GM12878 (cell line): ENCODE measurements around the gene PPIB. TPM values are rescaled to one million over a fixed set of nuclear protein-coding genes. Genes with fewer than 3 reads are reported as not detected.

Source experiments
- ATAC-seq: fragments of 200-7000 bp; cut with Tn5 transposase; 3 replicates; pipeline ENCODE4 v1.9.1; 2020; ENCODE audit warnings: mild to moderate bottlenecking, moderate library complexity
- BruUV-seq: library from RNA; stranded (reverse); fragments of 400-500 nt; replicated peaks from 2 replicates; lab custom pipeline; 2021; lab: Mats Ljungman, UMichigan
- CTCF ChIA-PET: fragments of 300-600 bp; sonication (Branson Sonifier 250); formaldehyde crosslinking; extraction: SDS; loops from one replicate; lab custom pipeline; 2021; ENCODE audit warnings: inconsistent platforms; lab: Yijun Ruan, JAX
- POLR2A ChIA-PET: fragments of 350-600 bp; formaldehyde crosslinking; extraction: SDS; loops from one replicate; lab custom pipeline; 2021; ENCODE audit warnings: inconsistent platforms; lab: Charles Lee
- RAD21 ChIA-PET: fragments of 300-600 bp; sonication (Branson Sonifier 250); formaldehyde crosslinking; loops from one replicate; lab custom pipeline; 2023; ENCODE audit warnings: antibody characterized with exemption; ENCODE audit not compliant: unreplicated experiment; lab: Charles Lee
- SMC1A ChIA-PET: fragments of 300-600 bp; sonication (Branson Sonifier 250); formaldehyde crosslinking; loops from one replicate; lab custom pipeline; 2023; ENCODE audit not compliant: unreplicated experiment, uncharacterized antibody; lab: Charles Lee
- DNase-seq: peaks from one replicate; pipeline ENCODE4 v3.0.0-alpha.2; 2011; ENCODE audit warnings: low read depth, low spot score
- FAIRE-seq: peaks from 3 replicates; lab custom pipeline; 2011; peaks lifted over from hg19 to GRCh38; lab: Jason Lieb, UNC
- H2AFZ ChIP-seq: 2 replicates; pipeline ENCODE4 v1.6.0; 2011; ENCODE audit warnings: low read depth, low read length, control low read depth; ENCODE audit not compliant: control insufficient read depth
- H3K27ac ChIP-seq: 2 replicates; pipeline ENCODE4 v1.5.1; 2011; ENCODE audit warnings: control low read depth; ENCODE audit not compliant: control insufficient read depth, insufficient read depth
- H3K27me3 ChIP-seq, 2 experiments: replicated peaks in 1 of 2; 2 replicates each; pipeline versions ENCODE4 v1.6.0 to v1.6.1; 2011; ENCODE audit warnings: low read length in 1 of 2; ENCODE audit not compliant: control insufficient read depth in 2 of 2, insufficient read depth in 2 of 2
- H3K36me3 ChIP-seq, 2 experiments: 2 replicates each; pipeline ENCODE4 v1.5.1; 2011; ENCODE audit warnings: low read length in 1 of 2; ENCODE audit not compliant: control insufficient read depth in 2 of 2, insufficient read depth in 2 of 2
- H3K4me1 ChIP-seq: 2 replicates; pipeline ENCODE4 v1.6.1; 2011; ENCODE audit warnings: mild to moderate bottlenecking, low read length, moderate library complexity, mixed read lengths; ENCODE audit not compliant: control insufficient read depth, insufficient read depth
- H3K4me2 ChIP-seq: 2 replicates; pipeline ENCODE4 v1.6.0; 2011; ENCODE audit warnings: control low read depth; ENCODE audit not compliant: control insufficient read depth, insufficient read depth
- H3K4me3 ChIP-seq: fragments of 200-600 bp; sonication (generic); 2 replicates; pipeline ENCODE4 v1.5.1; 2016
- H3K79me2 ChIP-seq: 2 replicates; pipeline ENCODE4 v1.6.0; 2011; ENCODE audit warnings: low read length; ENCODE audit not compliant: control insufficient read depth, insufficient read depth
- H3K9ac ChIP-seq: 2 replicates; pipeline ENCODE4 v1.8.0; 2011; ENCODE audit warnings: low read length, control low read depth, mixed read lengths; ENCODE audit not compliant: control insufficient read depth, insufficient read depth
- H3K9me3 ChIP-seq: replicated peaks from 3 replicates; pipeline ENCODE4 v1.5.1; 2011; ENCODE audit warnings: mild to moderate bottlenecking, low read length; ENCODE audit not compliant: control insufficient read depth, insufficient read depth
- H4K20me1 ChIP-seq: 2 replicates; pipeline ENCODE4 v1.6.0; 2011; ENCODE audit not compliant: control insufficient read depth, insufficient read depth
- ATF7 ChIP-seq: fragments of 450-650 bp; IDR thresholded peaks from 2 replicates; pipeline ENCODE4 v1.6.1; 2016; ENCODE audit warnings: low read depth, mild to moderate bottlenecking
- CBX5 ChIP-seq: sonication (generic); IDR thresholded peaks from 2 replicates; pipeline ENCODE4 v1.6.1; 2016; ENCODE audit warnings: low read depth, moderate library complexity, mild to moderate bottlenecking, inconsistent platforms
- POLR2AphosphoS5 ChIP-seq: IDR thresholded peaks from 2 replicates; pipeline ENCODE4 v1.6.1; 2011; ENCODE audit warnings: mild to moderate bottlenecking, low read length, inconsistent platforms
- WGBS: methylation state at CpG from one replicate; pipeline ENCODE4 v1.1.6; 2016; ENCODE audit warnings: low lambda C conversion rate; ENCODE audit not compliant: insufficient replicate concordance, insufficient coverage; ENCODE audit errors: missing lambda C conversion rate; 5-methylcytosine and 5-hydroxymethylcytosine counted together
- in situ Hi-C: fragments of 300-500 bp; cut with MboI; formaldehyde crosslinking; loops from 9 replicates; pipeline ENCODE4 v1.14.3; 2018; ENCODE audit warnings: mixed read lengths
- intact Hi-C: fragments of 100-400 bp; cut with micrococcal nuclease; formaldehyde crosslinking; loops from one replicate; pipeline ENCODE4 v1.14.2; 2022; ENCODE audit not compliant: unreplicated experiment
- polyA plus RNA-seq, 11 experiments: library from polyadenylated mRNA; depleted of rRNA in 4 of 11; unstranded in 6 of 11; stranded (reverse) in 5 of 11; fragments of >200 nt; fragmentation: Nextera tagmentation in 4 of 11; fragmentation: Illumina TruSeq in 1 of 11; extraction: Ambion mirVana in 4 of 11; extraction: Trizol in 1 of 11; gene quantifications; 1 replicate in 1 of 11; 2 replicates in 10 of 11; pipeline versions ENCODE4 v1.2.1 to v1.2.3, GENCODE V29; 2011 to 2016; ENCODE audit warnings: inconsistent platforms in 2 of 11, missing spikeins in 2 of 11, low read depth in 1 of 11
- total RNA-seq, 4 experiments: library from RNA; depleted of rRNA in 3 of 4; stranded (reverse); fragments of >200 nt in 3 of 4; fragmentation: Illumina TruSeq in 1 of 4; extraction: Trizol in 1 of 4; gene quantifications; 2 replicates each; pipeline versions ENCODE4 v1.2.1 to v1.2.3, GENCODE V29; 2013 to 2021
- TF ChIP-seq, protein P1 (sequence below): IDR thresholded peaks from 2 replicates; pipeline ENCODE4 v1.6.1; 2011; ENCODE audit warnings: low read depth, mild to moderate bottlenecking, low read length, moderate library complexity, borderline replicate concordance; ENCODE audit errors: extremely low read depth

PPIB gene
- total and polyA plus RNA-seq, 10 of the 15 experiments (the other 5 are each of a cell fraction or from before 2014, with no cell fraction given): 344 to 936 (median 508) TPM

DNA sequence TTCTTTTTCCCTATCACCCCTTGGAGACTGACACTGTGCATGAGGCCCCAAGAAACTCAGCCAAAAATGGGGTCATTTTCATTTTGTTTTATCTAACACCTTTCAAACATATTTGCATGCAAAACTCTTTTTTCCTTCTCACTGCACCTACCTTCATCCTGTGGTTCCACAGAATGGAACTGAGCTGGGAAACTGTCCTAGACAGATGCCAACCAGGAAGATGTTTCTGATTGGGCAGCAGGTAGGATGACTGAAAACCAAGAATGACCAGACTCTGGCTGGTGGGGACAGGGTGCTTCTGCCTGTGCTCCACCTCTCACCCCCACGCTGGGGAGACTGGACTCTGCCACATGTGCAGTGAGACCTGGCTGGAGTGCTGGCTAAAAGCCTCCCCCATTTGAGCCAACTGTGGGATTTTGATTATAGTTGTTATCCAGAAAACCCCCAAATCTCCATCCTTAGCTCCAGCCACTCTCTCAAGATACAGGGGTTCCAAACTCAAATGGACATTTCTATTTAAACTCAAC, 5.2 kb downstream of the PPIB start:
- intact Hi-C loops (loop anchor here (10.0 kb wide), 1 partner anchor 683 kb away; no protein-coding TSS in a partner anchor), in situ Hi-C loops (no loop called here)
- DNase-seq (no peak), FAIRE-seq (no peak), ATAC-seq (no peak)
- H3K9ac ChIP-seq: no peak overlapping the region
- H3K27ac ChIP-seq: no peak overlapping the region
- H3K4me1 ChIP-seq: peaks cover 28% of the 10 kb centered on the region
- RAD21 ChIA-PET: interaction anchor here (1.7 kb wide), 1 partner anchor 13 kb away, joined by 4 read pairs; no protein-coding TSS in a partner anchor
- peaks cover 18% of the 10 kb centered on the region for H4K20me1 ChIP-seq
- H3K79me2 ChIP-seq: peaks cover 54% of the 10 kb centered on the region
- peak overlapping the region; percentile 69; the same call in 1 of the 2 replicates for H3K4me2 ChIP-seq
- BruUV-seq: no TSS peak
- peaks cover 34 to 37% of the 10 kb centered on the region in 2 experiments; a peak in 3 of 4 replicates for H3K36me3 ChIP-seq
- H3K9me3 ChIP-seq: no peaks in the 10 kb centered on the region
- WGBS: 75% methylated on average over 1 of the region's 1 CpG
- H3K27me3 ChIP-seq: no peaks in the 10 kb centered on the region
- no peak overlapping the region for H3K4me3 ChIP-seq
- CTCF ChIA-PET: interaction anchor here (0.9 to 5.6 kb wide), 3 partner anchors 14 to 76 kb away, joined by 3 to 98 read pairs (median 3); no protein-coding TSS in a partner anchor
- TF ChIP-seq POLR2AphosphoS5 (peak; percentile 44; the same call in 1 of the 2 replicates), ATF7 (no peak), CBX5 (no peak)
- TF ChIP-seq, protein P1, sequence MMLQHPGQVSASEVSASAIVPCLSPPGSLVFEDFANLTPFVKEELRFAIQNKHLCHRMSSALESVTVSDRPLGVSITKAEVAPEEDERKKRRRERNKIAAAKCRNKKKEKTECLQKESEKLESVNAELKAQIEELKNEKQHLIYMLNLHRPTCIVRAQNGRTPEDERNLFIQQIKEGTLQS: no peak
- SMC1A ChIA-PET: no interaction called here
- POLR2A ChIA-PET: interaction anchor here (1.2 to 2.8 kb wide), 3 partner anchors 13 to 66 kb away, joined by 3 to 8 read pairs (median 8); no protein-coding TSS in a partner anchor
- no peak overlapping the region for H2AFZ ChIP-seq
